ENCODE measurements around the gene WDFY3. TPM values are rescaled to one million over a fixed set of nuclear protein-coding genes. Genes with fewer than 3 reads are reported as not detected.

The WDFY3 gene
- total RNA-seq, 1 experiment from 2014 or later = 39.9 TPM

DNA sequence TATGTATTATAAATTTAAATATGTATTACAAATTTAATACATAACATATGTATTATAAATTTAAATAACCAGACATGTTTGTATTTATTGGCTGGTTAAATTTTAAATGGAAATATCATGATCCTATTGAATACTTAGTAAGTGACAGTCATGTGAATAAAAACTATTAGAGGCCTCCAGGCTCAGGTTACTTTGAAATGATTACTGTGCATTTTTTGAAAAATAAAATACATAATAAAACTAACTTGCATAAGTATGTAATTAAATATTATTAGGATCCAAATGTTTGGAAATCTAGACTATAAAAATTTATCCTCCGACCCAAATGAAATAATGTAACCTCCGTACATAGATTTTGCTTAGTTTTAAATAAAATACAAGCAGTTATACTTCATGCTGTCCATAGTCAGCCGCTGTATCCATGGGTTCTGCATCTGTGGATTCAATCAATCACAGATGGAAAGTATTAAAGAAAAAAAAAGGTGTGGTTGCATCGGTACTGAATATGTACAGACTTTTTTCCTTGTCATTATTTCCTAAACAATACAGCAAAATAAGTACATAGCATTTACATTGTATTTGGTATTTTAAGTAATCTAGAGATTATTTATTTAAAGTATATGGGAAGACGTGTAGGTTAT, 140.7 kb downstream of the WDFY3 start:
- intact Hi-C loops (cut with micrococcal nuclease) = no loop called here
- Histone ChIP-seq H4K20me1 (ENCODE audit: insufficient read depth) (no peaks in the 10 kb centered on the region; the same call in 1 of the 2 replicates), H3K4me1 (ENCODE audit: control insufficient read depth in 1 of 2, insufficient read depth in 2 of 2, low read length in 2 of 2) (no peaks in the 10 kb centered on the region), H3K9me3 (ENCODE audit: control insufficient read depth in 1 of 2, insufficient read depth in 1 of 2, low read depth in 1 of 2, low read length in 2 of 2) (no peaks in the 10 kb centered on the region), H3K9ac (ENCODE audit: low read length) (no peak overlapping the region), H3K4me3 (replicated peaks in 1 of 2; ENCODE audit: low read depth in 1 of 2, low read length in 2 of 2) (no peak overlapping the region), H3K9me2 (ENCODE audit: insufficient read depth) (no peaks in the 10 kb centered on the region), H3K27me3 (ENCODE audit: insufficient read depth, low read length) (no peaks in the 10 kb centered on the region), H3K27ac (ENCODE audit: low read depth, low read length) (no peak overlapping the region), H3K4me2 (ENCODE audit: low read length) (no peak overlapping the region), H3K36me3 (ENCODE audit: control insufficient read depth in 1 of 2, insufficient read depth in 2 of 2, low read length in 2 of 2) (no peaks in the 10 kb centered on the region), H2AFZ (ENCODE audit: low read depth, low read length, poor library complexity, severe bottlenecking) (no peak overlapping the region), H3K79me2 (ENCODE audit: insufficient read depth, low read length) (no peaks in the 10 kb centered on the region)
- RAD21 ChIA-PET (ENCODE audit: low non-redundant PET in 1 of 2, low total read pairs in 2 of 2, uncharacterized antibody in 2 of 2, unreplicated experiment in 2 of 2) = no interaction called here
- ATAC-seq = no peak
- no peak for DNase-seq (ENCODE audit: low read depth, low spot score)
- POLR2A ChIA-PET = no interaction called here
- TF ChIP-seq EGR1 (IDR thresholded peaks at IDR 0.05; ENCODE audit: low read depth) = no peak
- no TSS peak for BruUV-seq (replicated peaks)
- CTCF ChIA-PET = no interaction called here

GRCh38 chr4:84821064-84821463, 145.4 kb downstream of the WDFY3 start:
- no peak overlapping the region for H3K4me2 ChIP-seq (ENCODE audit: low read length)
- H3K36me3 ChIP-seq (ENCODE audit: control insufficient read depth in 1 of 2, insufficient read depth in 2 of 2, low read length in 2 of 2) = no peaks in the 10 kb centered on the region; a peak in 1 of 4 replicates
- no peak overlapping the region for H3K27ac ChIP-seq (ENCODE audit: low read depth, low read length)
- no peak overlapping the region for H3K9ac ChIP-seq (ENCODE audit: low read length)
- no peaks in the 10 kb centered on the region for H3K9me3 ChIP-seq (ENCODE audit: control insufficient read depth in 1 of 2, insufficient read depth in 1 of 2, low read depth in 1 of 2, low read length in 2 of 2)
- RAD21 ChIA-PET (ENCODE audit: low non-redundant PET in 1 of 2, low total read pairs in 2 of 2, uncharacterized antibody in 2 of 2, unreplicated experiment in 2 of 2) = no interaction called here
- H2AFZ ChIP-seq (ENCODE audit: low read depth, low read length, poor library complexity, severe bottlenecking) = no peak overlapping the region
- no TSS peak for BruUV-seq (replicated peaks)
- ATAC-seq = no peak
- H3K9me2 ChIP-seq (ENCODE audit: insufficient read depth) = no peaks in the 10 kb centered on the region
- no peak overlapping the region for H3K4me3 ChIP-seq (replicated peaks in 1 of 2; ENCODE audit: low read depth in 1 of 2, low read length in 2 of 2)
- intact Hi-C loops (cut with micrococcal nuclease) = no loop called here
- no peaks in the 10 kb centered on the region; the same call in 1 of the 2 replicates for H4K20me1 ChIP-seq (ENCODE audit: insufficient read depth)
- CTCF ChIA-PET = no interaction called here
- no peaks in the 10 kb centered on the region for H3K27me3 ChIP-seq (ENCODE audit: insufficient read depth, low read length)
- H3K79me2 ChIP-seq (ENCODE audit: insufficient read depth, low read length) = no peaks in the 10 kb centered on the region
- POLR2A ChIA-PET = no interaction called here
- no peak for DNase-seq (ENCODE audit: low read depth, low spot score)
- no peaks in the 10 kb centered on the region for H3K4me1 ChIP-seq (ENCODE audit: control insufficient read depth in 1 of 2, insufficient read depth in 2 of 2, low read length in 2 of 2)
- no peak for TF ChIP-seq POLR2AphosphoS5 (IDR thresholded peaks at IDR 0.05; ENCODE audit: low read depth, low read length)
- no peak for TF ChIP-seq SP1 (IDR thresholded peaks at IDR 0.05; ENCODE audit: low read depth)
- no peak for TF ChIP-seq FOSL1 (IDR thresholded peaks at IDR 0.05; ENCODE audit: low read depth)
- TF ChIP-seq EGR1 (IDR thresholded peaks at IDR 0.05; ENCODE audit: low read depth) = no peak
- TF ChIP-seq ZFX (IDR thresholded peaks at IDR 0.05) = no peak
- TF ChIP-seq, protein P1, sequence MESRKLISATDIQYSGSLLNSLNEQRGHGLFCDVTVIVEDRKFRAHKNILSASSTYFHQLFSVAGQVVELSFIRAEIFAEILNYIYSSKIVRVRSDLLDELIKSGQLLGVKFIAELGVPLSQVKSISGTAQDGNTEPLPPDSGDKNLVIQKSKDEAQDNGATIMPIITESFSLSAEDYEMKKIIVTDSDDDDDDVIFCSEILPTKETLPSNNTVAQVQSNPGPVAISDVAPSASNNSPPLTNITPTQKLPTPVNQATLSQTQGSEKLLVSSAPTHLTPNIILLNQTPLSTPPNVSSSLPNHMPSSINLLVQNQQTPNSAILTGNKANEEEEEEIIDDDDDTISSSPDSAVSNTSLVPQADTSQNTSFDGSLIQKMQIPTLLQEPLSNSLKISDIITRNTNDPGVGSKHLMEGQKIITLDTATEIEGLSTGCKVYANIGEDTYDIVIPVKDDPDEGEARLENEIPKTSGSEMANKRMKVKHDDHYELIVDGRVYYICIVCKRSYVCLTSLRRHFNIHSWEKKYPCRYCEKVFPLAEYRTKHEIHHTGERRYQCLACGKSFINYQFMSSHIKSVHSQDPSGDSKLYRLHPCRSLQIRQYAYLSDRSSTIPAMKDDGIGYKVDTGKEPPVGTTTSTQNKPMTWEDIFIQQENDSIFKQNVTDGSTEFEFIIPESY (IDR thresholded peaks at IDR 0.05; ENCODE audit: extremely low read depth, insufficient replicate concordance, low read length) = no peak
- TF ChIP-seq ZNF274 (IDR thresholded peaks at IDR 0.05; ENCODE audit: low read depth, low read length) = no peak
- no peak for TF ChIP-seq CTCF (IDR thresholded peaks at IDR 0.05 in 2 of 3, conservative IDR thresholded peaks at IDR 0.05 in 1 of 3; ENCODE audit: borderline replicate concordance in 1 of 3, insufficient read depth in 1 of 3, low read depth in 2 of 3, low read length in 2 of 3)
- TF ChIP-seq EZH2phosphoT487 (IDR thresholded peaks at IDR 0.05; ENCODE audit: borderline replicate concordance) = no peak
- TF ChIP-seq EZH2 (IDR thresholded peaks at IDR 0.05) = no peak
- no peak for TF ChIP-seq SIN3A (IDR thresholded peaks at IDR 0.05; ENCODE audit: low read depth)
- TF ChIP-seq SRF (IDR thresholded peaks at IDR 0.05; ENCODE audit: low read depth) = no peak
- TF ChIP-seq, protein P2, sequence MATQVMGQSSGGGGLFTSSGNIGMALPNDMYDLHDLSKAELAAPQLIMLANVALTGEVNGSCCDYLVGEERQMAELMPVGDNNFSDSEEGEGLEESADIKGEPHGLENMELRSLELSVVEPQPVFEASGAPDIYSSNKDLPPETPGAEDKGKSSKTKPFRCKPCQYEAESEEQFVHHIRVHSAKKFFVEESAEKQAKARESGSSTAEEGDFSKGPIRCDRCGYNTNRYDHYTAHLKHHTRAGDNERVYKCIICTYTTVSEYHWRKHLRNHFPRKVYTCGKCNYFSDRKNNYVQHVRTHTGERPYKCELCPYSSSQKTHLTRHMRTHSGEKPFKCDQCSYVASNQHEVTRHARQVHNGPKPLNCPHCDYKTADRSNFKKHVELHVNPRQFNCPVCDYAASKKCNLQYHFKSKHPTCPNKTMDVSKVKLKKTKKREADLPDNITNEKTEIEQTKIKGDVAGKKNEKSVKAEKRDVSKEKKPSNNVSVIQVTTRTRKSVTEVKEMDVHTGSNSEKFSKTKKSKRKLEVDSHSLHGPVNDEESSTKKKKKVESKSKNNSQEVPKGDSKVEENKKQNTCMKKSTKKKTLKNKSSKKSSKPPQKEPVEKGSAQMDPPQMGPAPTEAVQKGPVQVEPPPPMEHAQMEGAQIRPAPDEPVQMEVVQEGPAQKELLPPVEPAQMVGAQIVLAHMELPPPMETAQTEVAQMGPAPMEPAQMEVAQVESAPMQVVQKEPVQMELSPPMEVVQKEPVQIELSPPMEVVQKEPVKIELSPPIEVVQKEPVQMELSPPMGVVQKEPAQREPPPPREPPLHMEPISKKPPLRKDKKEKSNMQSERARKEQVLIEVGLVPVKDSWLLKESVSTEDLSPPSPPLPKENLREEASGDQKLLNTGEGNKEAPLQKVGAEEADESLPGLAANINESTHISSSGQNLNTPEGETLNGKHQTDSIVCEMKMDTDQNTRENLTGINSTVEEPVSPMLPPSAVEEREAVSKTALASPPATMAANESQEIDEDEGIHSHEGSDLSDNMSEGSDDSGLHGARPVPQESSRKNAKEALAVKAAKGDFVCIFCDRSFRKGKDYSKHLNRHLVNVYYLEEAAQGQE (IDR thresholded peaks at IDR 0.05; ENCODE audit: low read depth) = no peak

Data from HCT116 (cell line).